Parathyroid adenoma (tissue), 2 donors: Measurements from ENCODE around the gene SLC48A1.

Experiments used
- H2AFZ ChIP-seq: fragments of 300-600 bp; sonication (generic); one replicate; pipeline ENCODE4 v1.7.0; 2017; ENCODE audit warnings: antibody characterized with exemption, mild to moderate bottlenecking
- H3K27ac ChIP-seq: fragments of 300-600 bp; sonication (generic); one replicate; pipeline ENCODE4 v1.7.0; 2017
- H3K27me3 ChIP-seq: fragments of 300-600 bp; sonication (generic); one replicate; pipeline ENCODE4 v1.7.0; 2017; ENCODE audit warnings: low read length; ENCODE audit not compliant: control insufficient read depth, insufficient read depth
- H3K36me3 ChIP-seq: fragments of 300-600 bp; sonication (generic); one replicate; pipeline ENCODE4 v1.7.0; 2017; ENCODE audit warnings: low read length; ENCODE audit not compliant: control insufficient read depth, insufficient read depth
- H3K4me1 ChIP-seq: fragments of 300-600 bp; sonication (generic); one replicate; pipeline ENCODE4 v1.7.0; 2017; ENCODE audit warnings: control low read depth
- H3K4me2 ChIP-seq: fragments of 300-600 bp; sonication (generic); one replicate; pipeline ENCODE4 v1.7.0; 2017; ENCODE audit warnings: low read length
- H3K4me3 ChIP-seq: fragments of 300-600 bp; sonication (generic); one replicate; pipeline ENCODE4 v1.7.0; 2017; ENCODE audit warnings: low read depth, low read length
- H3K79me2 ChIP-seq: fragments of 300-600 bp; sonication (generic); one replicate; pipeline ENCODE4 v1.7.0; 2017; ENCODE audit warnings: control low read depth
- H3K9ac ChIP-seq: fragments of 300-600 bp; sonication (generic); one replicate; pipeline ENCODE4 v1.7.0; 2017; ENCODE audit warnings: mild to moderate bottlenecking
- H3K9me3 ChIP-seq: fragments of 300-600 bp; sonication (generic); one replicate; pipeline ENCODE4 v1.7.0; 2017; ENCODE audit warnings: low read length; ENCODE audit not compliant: control insufficient read depth
- CTCF ChIP-seq: fragments of 300-600 bp; sonication (generic); IDR thresholded peaks from one replicate; pipeline ENCODE4 v1.7.0; 2017; ENCODE audit warnings: antibody characterized with exemption, mild to moderate bottlenecking
- donor health status: primary hyperparathyroidism.

Gene SLC48A1

DNA sequence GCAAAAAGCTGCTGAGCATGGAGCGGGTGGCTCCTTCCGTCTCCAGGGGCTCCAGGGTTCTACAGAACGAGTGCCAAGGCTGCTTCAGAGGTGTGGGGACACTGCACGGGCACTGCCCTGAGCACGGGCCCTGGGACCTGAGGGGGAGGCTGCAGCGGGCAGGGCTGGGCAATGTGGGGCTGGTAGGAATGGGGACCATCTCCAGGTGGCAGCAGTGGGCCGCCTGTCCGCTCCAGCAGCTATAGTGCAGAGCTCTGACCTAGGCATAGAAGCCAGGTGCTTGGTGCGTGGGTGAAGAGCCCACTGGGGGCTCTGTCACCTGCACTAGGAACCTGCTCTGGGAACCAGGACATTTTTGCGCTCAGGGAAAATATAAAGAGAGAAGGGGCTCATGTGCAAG, 24.4 kb downstream of the SLC48A1 start:
- Histone ChIP-seq H3K4me2 (no peak overlapping the region), H3K4me3 (no peak overlapping the region), H3K4me1 (peaks cover 24% of the 10 kb centered on the region), H3K27me3 (no peaks in the 10 kb centered on the region), H3K9ac (no peak overlapping the region), H3K9me3 (no peaks in the 10 kb centered on the region), H3K36me3 (no peaks in the 10 kb centered on the region), H3K27ac (no peak overlapping the region), H2AFZ (no peak overlapping the region), H3K79me2 (peaks cover 77% of the 10 kb centered on the region)
- TF ChIP-seq CTCF, result peak; percentile 47

DNA sequence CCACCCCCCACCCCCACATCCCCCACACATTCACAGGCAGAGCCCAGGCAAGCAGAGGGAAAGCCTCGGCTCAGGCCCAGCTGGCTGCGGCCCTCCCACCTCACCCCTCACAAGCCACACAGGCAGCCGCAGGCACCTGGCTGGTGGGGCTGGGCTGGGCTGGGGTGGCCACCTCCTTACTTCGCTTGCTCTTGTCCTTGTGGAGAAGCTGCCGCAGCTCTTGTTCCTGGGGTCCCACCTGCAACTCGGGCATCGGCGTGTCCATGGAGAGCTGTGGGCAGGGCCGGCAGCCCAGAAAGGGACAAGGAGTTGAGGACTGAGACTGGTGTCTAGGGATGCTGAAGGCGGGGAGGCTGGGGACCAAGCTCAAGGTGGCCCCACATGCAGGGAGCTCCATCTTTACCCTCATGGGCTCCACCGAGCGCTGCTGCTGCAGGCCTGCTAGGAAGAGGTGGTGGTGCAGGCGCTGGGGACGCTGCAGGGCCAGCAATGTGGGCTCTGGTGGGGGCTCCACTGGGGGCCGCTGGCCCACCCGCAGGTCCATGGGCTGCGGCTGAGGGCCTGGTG, 25.4 kb downstream of the SLC48A1 start:
- H3K9ac ChIP-seq, result no peak overlapping the region
- H3K36me3 ChIP-seq, result no peaks in the 10 kb centered on the region
- no peak overlapping the region for H2AFZ ChIP-seq

DNA sequence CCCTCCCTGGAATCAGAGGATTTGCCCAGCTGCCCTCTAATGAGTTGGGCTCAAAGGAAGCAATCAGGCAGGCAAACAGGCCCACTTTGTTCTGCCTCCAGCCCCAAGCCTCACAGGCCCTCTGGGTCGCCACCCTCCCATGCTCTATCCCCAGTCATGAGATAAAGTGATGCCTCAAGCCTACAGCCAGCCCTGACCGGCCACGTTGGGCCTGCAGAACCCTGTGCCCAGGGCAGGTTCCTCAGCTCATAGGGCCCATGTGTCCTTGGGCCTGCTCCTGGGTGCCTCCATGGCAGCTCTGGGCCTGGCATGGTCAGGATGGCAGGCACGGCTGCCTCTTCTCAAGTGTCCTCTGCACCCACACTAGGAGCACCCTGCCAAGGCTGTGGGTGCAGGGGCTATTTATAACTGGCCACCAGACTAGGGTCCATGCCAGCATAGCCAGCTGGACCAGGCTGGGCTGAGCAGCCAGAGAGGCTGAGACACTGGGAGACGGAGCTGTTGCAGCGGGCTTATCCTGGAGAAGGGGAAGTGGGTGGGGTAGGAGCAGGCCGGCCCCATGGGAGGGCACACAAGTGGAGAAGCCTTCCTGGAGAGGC, 26.4 kb downstream of the SLC48A1 start:
- Histone ChIP-seq H3K4me2 (no peak overlapping the region), H3K9me3 (no peaks in the 10 kb centered on the region), H3K27me3 (no peaks in the 10 kb centered on the region), H3K79me2 (peaks cover 87% of the 10 kb centered on the region), H3K4me1 (peaks cover 44% of the 10 kb centered on the region), H3K9ac (no peak overlapping the region), H2AFZ (no peak overlapping the region), H3K27ac (no peak overlapping the region), H3K4me3 (no peak overlapping the region), H3K36me3 (no peaks in the 10 kb centered on the region)
- TF ChIP-seq CTCF, result no peak

More for the DNA sequence above, 25.4 kb downstream of the SLC48A1 start:
- Histone ChIP-seq H3K4me1 (peaks cover 34% of the 10 kb centered on the region), H3K9me3 (no peaks in the 10 kb centered on the region), H3K27me3 (no peaks in the 10 kb centered on the region), H3K4me2 (no peak overlapping the region), H3K27ac (no peak overlapping the region), H3K4me3 (no peak overlapping the region), H3K79me2 (peaks cover 87% of the 10 kb centered on the region)
- no peak for TF ChIP-seq CTCF

DNA sequence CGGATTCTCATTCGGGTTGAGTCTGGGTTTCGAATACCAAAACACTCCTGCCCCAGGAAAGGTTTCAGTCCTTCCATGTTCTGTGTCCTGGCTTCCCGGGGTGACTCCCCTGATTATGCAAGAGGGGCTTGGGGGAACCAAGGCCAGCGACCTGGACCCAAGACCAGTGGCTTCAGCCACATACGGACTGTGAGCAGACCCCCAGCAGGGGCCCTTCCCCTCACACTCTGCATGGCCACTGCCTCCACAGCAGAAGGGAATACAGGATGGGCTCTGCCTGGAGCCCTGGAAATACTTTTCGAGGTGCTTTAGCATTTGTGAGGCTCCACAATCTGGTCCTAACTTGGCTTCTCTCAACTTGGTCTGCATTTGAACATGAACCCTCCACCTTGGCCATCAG, 27.5 kb downstream of the SLC48A1 start:
- H3K4me2 ChIP-seq, result no peak overlapping the region
- no peak overlapping the region for H3K9ac ChIP-seq
- H3K79me2 ChIP-seq, result peaks cover 87% of the 10 kb centered on the region
- H3K4me1 ChIP-seq, result peaks cover 53% of the 10 kb centered on the region
- H3K27me3 ChIP-seq, result no peaks in the 10 kb centered on the region
- no peak overlapping the region for H3K4me3 ChIP-seq
- H3K36me3 ChIP-seq, result no peaks in the 10 kb centered on the region
- no peak overlapping the region for H2AFZ ChIP-seq
- no peak for TF ChIP-seq CTCF
- no peak overlapping the region for H3K27ac ChIP-seq
- H3K9me3 ChIP-seq, result no peaks in the 10 kb centered on the region
